Mammary epithelial cell (primary cell): ENCODE data around the gene FAF1.
"Not testable (repeated sequence)": the region's sequence is repeated elsewhere in the genome, so short reads cannot be mapped to it uniquely, and the experiment has no call there.

ENCODE experiments used
- CTCF ChIP-seq, 2 donors: IDR thresholded peaks in 1 of 2; conservative IDR thresholded peaks in 1 of 2; 2 replicates each; pipeline ENCODE4 v1.5.1; 2011 to 2012; ENCODE audit warnings: inconsistent platforms in 2 of 2, low read length in 2 of 2, mild to moderate bottlenecking in 2 of 2, control low read depth in 1 of 2, low read depth in 1 of 2; ENCODE audit not compliant: insufficient read depth in 1 of 2; ENCODE audit errors: extremely low read depth in 1 of 2
- EZH2 ChIP-seq: IDR thresholded peaks from 2 replicates; pipeline ENCODE4 v1.6.1; 2012; ENCODE audit warnings: low read length, inconsistent platforms, borderline replicate concordance

DNA sequence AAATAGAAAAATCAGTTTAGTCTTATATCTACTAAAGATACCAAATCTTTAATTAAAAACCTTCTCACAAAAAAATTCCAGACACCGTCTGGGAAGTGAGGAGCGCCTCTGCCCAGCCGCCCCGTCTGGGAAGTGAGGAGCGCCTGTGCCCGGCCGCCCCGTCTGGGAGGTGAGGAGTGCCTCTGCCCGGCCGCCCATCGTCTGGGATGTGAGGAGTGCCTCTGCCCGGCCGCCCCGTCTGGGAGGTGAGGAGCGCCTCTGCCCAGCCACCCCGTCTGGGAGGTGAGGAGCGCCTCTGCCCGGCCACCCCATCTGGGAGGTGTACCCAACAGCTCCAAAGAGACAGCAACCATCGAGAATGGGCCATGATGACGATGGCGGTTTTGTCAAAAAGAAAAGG lies 133.3 kb downstream of the FAF1 start:
- TF ChIP-seq CTCF (conservative IDR thresholded peaks at IDR 0.05 in 1 of 2, IDR thresholded peaks at IDR 0.05 in 1 of 2; ENCODE audit: extremely low read depth in 1 of 2, insufficient read depth in 1 of 2, low read depth in 1 of 2, low read length in 2 of 2); EZH2: not testable (repeated sequence)
